CD4-positive, alpha-beta T cell (primary cell): ENCODE data around the gene CYB561A3. TPM values are rescaled to one million over a fixed set of nuclear protein-coding genes. Genes with fewer than 3 reads are reported as not detected.

Source experiments
- ATAC-seq: fragments of 200-7000 bp; cut with Tn5 transposase; one replicate; pipeline ENCODE4 v1.10.0; 2022; ENCODE audit warnings: mild to moderate bottlenecking; ENCODE audit not compliant: poor library complexity
- CTCF ChIA-PET: fragments of 350-600 bp; sonication (Branson Sonifier 250); formaldehyde crosslinking; loops from one replicate; lab custom pipeline; 2021; ENCODE audit warnings: antibody characterized with exemption, inconsistent platforms; lab: Charles Lee
- POLR2A ChIA-PET: fragments of 350-600 bp; sonication (Branson Sonifier 250); formaldehyde crosslinking; loops from one replicate; lab custom pipeline; 2021; ENCODE audit warnings: antibody characterized with exemption, inconsistent platforms; lab: Charles Lee
- DNase-seq, 14 experiments: peaks; one replicate each; pipeline ENCODE4 v3.0.0-alpha.2; 2013 to 2020; ENCODE audit warnings: mixed read lengths in 2 of 14
- H3K27ac ChIP-seq, 2 donors: one replicate each; pipeline versions ENCODE4 v1.5.1 to v1.7.0; 2013; ENCODE audit warnings: low read length in 2 of 2, low read depth in 1 of 2, mild to moderate bottlenecking in 1 of 2
- H3K27me3 ChIP-seq, 2 experiments: 1 replicate in 1 of 2; 2 replicates in 1 of 2; pipeline versions ENCODE4 v1.6.1 to v1.7.0; 2013; ENCODE audit warnings: low read length in 2 of 2, control low read depth in 1 of 2, mild to moderate bottlenecking in 1 of 2, moderate library complexity in 1 of 2; ENCODE audit not compliant: insufficient read depth in 2 of 2, control insufficient read depth in 1 of 2
- H3K36me3 ChIP-seq: one replicate; pipeline ENCODE4 v1.6.1; 2013; ENCODE audit warnings: low read length, control low read depth; ENCODE audit not compliant: insufficient read depth
- H3K4me1 ChIP-seq: one replicate; pipeline ENCODE4 v1.6.1; 2013; ENCODE audit warnings: low read length, control low read depth; ENCODE audit not compliant: insufficient read depth
- H3K4me3 ChIP-seq: one replicate; pipeline ENCODE4 v1.5.1; 2013; ENCODE audit warnings: mild to moderate bottlenecking, low read length, moderate library complexity
- H3K9me3 ChIP-seq, 2 experiments: 1 replicate in 1 of 2; 2 replicates in 1 of 2; pipeline versions ENCODE4 v1.6.1 to v1.7.0; 2013; ENCODE audit warnings: low read length in 2 of 2, mild to moderate bottlenecking in 2 of 2, control low read depth in 1 of 2, moderate library complexity in 1 of 2; ENCODE audit not compliant: control insufficient read depth in 1 of 2, insufficient read depth in 1 of 2
- H3K27ac Mint-ChIP-seq: one replicate; pipeline ENCODE4 v1.8.0; 2020; ENCODE audit warnings: mixed read lengths
- H3K27me3 Mint-ChIP-seq: one replicate; pipeline ENCODE4 v1.8.0; 2021; ENCODE audit warnings: mixed read lengths
- H3K36me3 Mint-ChIP-seq: one replicate; pipeline ENCODE4 v1.8.0; 2021; ENCODE audit warnings: low read depth, mixed read lengths
- H3K4me1 Mint-ChIP-seq: one replicate; pipeline ENCODE4 v1.8.0; 2021; ENCODE audit warnings: low read depth, mixed read lengths
- H3K4me3 Mint-ChIP-seq: one replicate; pipeline ENCODE4 v1.8.0; 2020; ENCODE audit warnings: mild to moderate bottlenecking, mixed read lengths
- H3K9me3 Mint-ChIP-seq: one replicate; pipeline ENCODE4 v1.8.0; 2020; ENCODE audit warnings: mixed read lengths
- intact Hi-C, 2 experiments: fragments of 100-400 bp; cut with DNase I in 1 of 2; cut with micrococcal nuclease in 1 of 2; formaldehyde crosslinking; loops; one replicate each; pipeline versions ENCODE4 v1.15.1 to v1.9.0; 2023 to 2025; cut with DNase I, micrococcal nuclease
- total RNA-seq, 174 experiments: library from RNA in 2 of 174; stranded (reverse) in 2 of 174; gene quantifications; one replicate each; pipeline ENCODE4 v1.2.3 and lab custom pipeline; 2021 to 2026
- TF ChIP-seq, protein P1 (sequence below): fragments of 200-600 bp; IDR thresholded peaks from one replicate; pipeline ENCODE4 v1.8.0; 2022; ENCODE audit warnings: antibody characterized with exemption, mild to moderate bottlenecking

Gene CYB561A3
- total RNA-seq, 2 experiments from 2014 or later, result 24.4 to 25.8 TPM

DNA sequence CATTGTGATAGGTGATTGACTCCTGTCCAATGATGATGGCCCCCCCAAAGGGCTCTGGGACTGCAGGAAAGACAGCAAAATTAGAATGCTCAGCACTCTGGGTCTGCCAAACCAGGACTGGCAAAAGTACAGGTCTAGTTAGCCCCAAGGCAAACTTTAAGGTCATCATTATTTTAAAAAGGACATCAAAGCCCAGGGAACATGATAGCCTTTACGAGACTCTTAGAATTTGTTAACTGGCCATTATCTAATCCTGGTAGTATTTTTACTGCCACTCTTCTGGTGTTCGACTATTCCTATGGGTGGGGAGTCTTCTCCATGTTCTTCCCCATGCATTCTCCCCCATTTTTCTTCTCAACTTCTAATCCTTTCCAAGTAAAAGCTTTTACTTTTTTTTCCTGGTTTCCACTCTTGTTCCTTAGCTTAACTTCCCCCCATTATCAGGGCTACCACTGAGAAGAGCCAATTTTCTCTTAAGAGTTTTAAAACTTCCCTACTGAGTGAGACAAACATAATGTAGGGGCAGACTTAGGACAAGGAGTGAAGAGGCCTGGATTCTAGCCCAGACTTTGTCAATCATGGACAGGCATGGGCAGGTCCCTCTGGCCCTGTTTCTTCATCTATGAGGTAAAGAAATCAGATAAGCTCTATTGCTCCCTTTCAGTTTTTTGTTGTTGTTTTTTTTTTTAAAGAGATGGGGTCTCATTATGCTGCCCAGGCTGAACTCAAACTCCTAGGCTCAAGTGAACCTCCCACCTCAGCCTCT is 35.9 kb downstream of the CYB561A3 start:
- H3K4me3 ChIP-seq, result no peak overlapping the region
- TF ChIP-seq, protein P1, sequence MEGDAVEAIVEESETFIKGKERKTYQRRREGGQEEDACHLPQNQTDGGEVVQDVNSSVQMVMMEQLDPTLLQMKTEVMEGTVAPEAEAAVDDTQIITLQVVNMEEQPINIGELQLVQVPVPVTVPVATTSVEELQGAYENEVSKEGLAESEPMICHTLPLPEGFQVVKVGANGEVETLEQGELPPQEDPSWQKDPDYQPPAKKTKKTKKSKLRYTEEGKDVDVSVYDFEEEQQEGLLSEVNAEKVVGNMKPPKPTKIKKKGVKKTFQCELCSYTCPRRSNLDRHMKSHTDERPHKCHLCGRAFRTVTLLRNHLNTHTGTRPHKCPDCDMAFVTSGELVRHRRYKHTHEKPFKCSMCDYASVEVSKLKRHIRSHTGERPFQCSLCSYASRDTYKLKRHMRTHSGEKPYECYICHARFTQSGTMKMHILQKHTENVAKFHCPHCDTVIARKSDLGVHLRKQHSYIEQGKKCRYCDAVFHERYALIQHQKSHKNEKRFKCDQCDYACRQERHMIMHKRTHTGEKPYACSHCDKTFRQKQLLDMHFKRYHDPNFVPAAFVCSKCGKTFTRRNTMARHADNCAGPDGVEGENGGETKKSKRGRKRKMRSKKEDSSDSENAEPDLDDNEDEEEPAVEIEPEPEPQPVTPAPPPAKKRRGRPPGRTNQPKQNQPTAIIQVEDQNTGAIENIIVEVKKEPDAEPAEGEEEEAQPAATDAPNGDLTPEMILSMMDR, result no peak
- no peak overlapping the region for H3K27ac Mint-ChIP-seq

DNA sequence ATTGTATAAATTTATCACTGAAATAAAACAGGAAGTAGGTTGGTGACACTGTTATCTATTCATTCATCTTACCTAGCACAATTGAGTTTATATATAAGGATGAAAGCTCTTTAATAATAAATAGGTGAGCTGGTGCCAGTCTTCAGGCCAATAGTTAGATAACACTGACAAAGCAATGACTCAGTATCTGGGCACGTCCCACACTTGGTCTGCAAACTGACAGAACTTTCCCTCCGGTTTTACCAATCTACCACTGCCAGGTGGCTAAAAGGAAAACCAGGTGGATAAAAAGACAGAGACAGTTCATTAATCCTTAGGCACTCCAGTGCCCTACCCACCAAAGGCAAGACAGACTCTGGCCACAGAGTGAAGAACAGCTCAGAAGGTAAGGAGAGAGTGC is 46.4 kb downstream of the CYB561A3 start:
- H3K4me1 ChIP-seq, result no peaks in the 10 kb centered on the region
- Mint-ChIP-seq H3K4me3 (no peak overlapping the region), H3K36me3 (peaks cover 44% of the 10 kb centered on the region), H3K9me3 (no peaks in the 10 kb centered on the region), H3K4me1 (no peaks in the 10 kb centered on the region), H3K27ac (no peak overlapping the region), H3K27me3 (no peaks in the 10 kb centered on the region)
- H3K27ac ChIP-seq, result no peak overlapping the region
- POLR2A ChIA-PET, result no interaction called here
- peaks cover 84% of the 10 kb centered on the region for H3K36me3 ChIP-seq
- DNase-seq (no peak), ATAC-seq (no peak)
- CTCF ChIA-PET, result interaction anchor here (1.3 kb wide), 1 partner anchor 70 kb away, joined by 3 read pairs; no protein-coding TSS in a partner anchor
- H3K4me3 ChIP-seq, result no peak overlapping the region
- TF ChIP-seq, protein P1, result no peak
- no peaks in the 10 kb centered on the region for H3K27me3 ChIP-seq
- H3K9me3 ChIP-seq, result no peaks in the 10 kb centered on the region
- intact Hi-C loops, result no loop called here

More for the DNA sequence above, 35.9 kb downstream of the CYB561A3 start:
- DNase-seq (no peak), ATAC-seq (no peak)
- intact Hi-C loops, result no loop called here
- Mint-ChIP-seq H3K36me3 (peaks cover 98% of the 10 kb centered on the region), H3K9me3 (no peaks in the 10 kb centered on the region), H3K27me3 (no peaks in the 10 kb centered on the region), H3K4me3 (no peak overlapping the region), H3K4me1 (peaks cover 32% of the 10 kb centered on the region)
- peaks cover 8% of the 10 kb centered on the region for H3K4me1 ChIP-seq
- POLR2A ChIA-PET, result no interaction called here
- no peaks in the 10 kb centered on the region for H3K9me3 ChIP-seq
- H3K27me3 ChIP-seq, result no peaks in the 10 kb centered on the region
- no peak overlapping the region for H3K27ac ChIP-seq
- CTCF ChIA-PET, result interaction anchor here (2.0 kb wide), 1 partner anchor 10 kb away, joined by 8 read pairs; no protein-coding TSS in a partner anchor
- peaks cover 92% of the 10 kb centered on the region for H3K36me3 ChIP-seq

DNA sequence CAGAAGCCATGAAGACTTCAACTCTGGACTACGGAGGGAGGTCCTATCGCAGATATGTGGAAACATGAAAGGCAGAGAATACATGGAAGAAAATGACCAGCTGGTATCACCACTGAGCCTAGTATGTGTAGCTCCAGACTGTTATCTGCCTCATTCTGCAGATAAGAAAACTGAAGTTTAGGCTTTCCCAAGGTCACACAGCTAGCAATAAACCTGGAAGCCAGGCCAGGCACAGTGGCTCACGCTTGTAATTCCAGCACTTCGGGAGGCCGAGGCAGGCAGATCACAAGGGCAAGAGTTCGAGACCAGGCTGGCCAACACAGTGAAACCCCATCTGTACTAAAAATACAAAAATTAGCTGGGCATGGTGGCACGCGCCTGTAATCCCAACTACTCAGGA is 50.9 kb downstream of the CYB561A3 start:
- Mint-ChIP-seq H3K4me1 (no peaks in the 10 kb centered on the region), H3K9me3 (no peaks in the 10 kb centered on the region), H3K27ac (no peak overlapping the region), H3K36me3 (peaks cover 6% of the 10 kb centered on the region), H3K4me3 (no peak overlapping the region), H3K27me3 (no peaks in the 10 kb centered on the region)
- ATAC-seq (no peak), DNase-seq (no peak)
- ChIA-PET POLR2A (no interaction called here), CTCF (no interaction called here)
- Histone ChIP-seq H3K27me3 (no peaks in the 10 kb centered on the region), H3K36me3 (peaks cover 95% of the 10 kb centered on the region), H3K27ac (no peak overlapping the region), H3K4me1 (no peaks in the 10 kb centered on the region), H3K4me3 (no peak overlapping the region), H3K9me3 (no peaks in the 10 kb centered on the region)
- TF ChIP-seq, protein P1, result no peak
- intact Hi-C loops, result no loop called here
